HEK293 (cell line): ENCODE measurements around the gene CD244.

ENCODE experiments used
- IKZF3 ChIP-seq: fragments of 450-650 bp; IDR thresholded peaks from 2 replicates; pipeline ENCODE4 v1.5.0; 2018; ENCODE audit warnings: missing biosample characterization, mild to moderate bottlenecking, missing genetic modification characterization, moderate library complexity
- SP3 ChIP-seq: fragments of 450-650 bp; formaldehyde crosslinking; IDR thresholded peaks from 2 replicates; pipeline ENCODE4 v1.5.1; 2016; ENCODE audit warnings: missing biosample characterization, missing genetic modification characterization
- ZBTB7A ChIP-seq: fragments of 450-650 bp; formaldehyde crosslinking; IDR thresholded peaks from 2 replicates; pipeline ENCODE4 v1.5.1; 2016; ENCODE audit warnings: low read depth, missing biosample characterization, missing genetic modification characterization
- ZNF239 ChIP-seq: fragments of 450-650 bp; formaldehyde crosslinking; IDR thresholded peaks from 2 replicates; pipeline ENCODE4 v1.5.1; 2016; ENCODE audit warnings: missing biosample characterization, missing genetic modification characterization
- ZNF274 ChIP-seq, 2 experiments: fragments of 200-500 bp in 1 of 2; fragments of 450-650 bp in 1 of 2; sonication (Bioruptor generic) in 1 of 2; formaldehyde crosslinking in 1 of 2; IDR thresholded peaks; 2 replicates each; pipeline versions ENCODE4 v1.5.1 to v1.6.1; 2014 to 2016; ENCODE audit warnings: borderline replicate concordance in 1 of 2, inconsistent platforms in 1 of 2, low read length in 1 of 2, missing biosample characterization in 1 of 2, missing genetic modification characterization in 1 of 2
- ZNF48 ChIP-seq: fragments of 450-650 bp; formaldehyde crosslinking; IDR thresholded peaks from 2 replicates; pipeline ENCODE4 v1.5.1; 2016; ENCODE audit warnings: missing biosample characterization, missing genetic modification characterization
- ZNF837 ChIP-seq: fragments of 450-650 bp; formaldehyde crosslinking; IDR thresholded peaks from 2 replicates; pipeline ENCODE4 v1.5.1; 2016; ENCODE audit warnings: missing biosample characterization, missing genetic modification characterization
- TF ChIP-seq, protein P1 (sequence below): fragments of 450-650 bp; formaldehyde crosslinking; IDR thresholded peaks from 2 replicates; pipeline ENCODE4 v1.5.1; 2016; ENCODE audit warnings: missing biosample characterization, missing genetic modification characterization
- TF ChIP-seq, protein P2 (sequence below): fragments of 450-650 bp; formaldehyde crosslinking; IDR thresholded peaks from 2 replicates; pipeline ENCODE4 v1.5.1; 2016; ENCODE audit warnings: missing biosample characterization, missing genetic modification characterization

DNA sequence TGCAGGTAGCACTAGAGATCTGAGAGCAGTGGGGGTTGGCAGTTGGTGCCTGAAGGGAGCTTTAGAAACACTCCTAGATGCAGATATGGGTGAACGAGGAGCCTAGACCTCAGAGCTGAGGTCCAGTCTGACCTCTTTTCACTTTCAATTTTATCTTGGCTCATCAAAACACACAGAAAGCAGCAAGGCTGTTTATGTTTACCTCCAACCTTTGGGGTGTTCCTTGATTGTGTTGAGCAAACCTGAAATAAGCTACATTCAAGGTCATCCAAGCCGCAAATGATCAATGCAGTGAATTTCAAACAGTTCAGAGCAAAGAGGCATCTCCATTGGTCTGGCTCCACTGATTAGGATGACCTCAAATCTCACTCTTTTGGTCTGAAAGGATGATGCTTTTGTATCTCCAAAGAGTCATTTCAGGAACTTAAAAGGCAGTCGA, 65.4 kb downstream of the CD244 start:
- TF ChIP-seq SP3 (tag by site-specific recombination) (no peak), ZNF274 (IDR thresholded peaks at IDR 0.05; ENCODE audit: low read length) (no peak), ZNF274 (tag by site-specific recombination; IDR thresholded peaks at IDR 0.05; ENCODE audit: borderline replicate concordance) (no peak), ZNF48 (tag by site-specific recombination) (no peak), ZNF837 (tag by site-specific recombination) (no peak), IKZF3 (tag by site-specific recombination) (no peak), ZBTB7A (no peak), ZNF239 (no peak)
- TF ChIP-seq, protein P1, sequence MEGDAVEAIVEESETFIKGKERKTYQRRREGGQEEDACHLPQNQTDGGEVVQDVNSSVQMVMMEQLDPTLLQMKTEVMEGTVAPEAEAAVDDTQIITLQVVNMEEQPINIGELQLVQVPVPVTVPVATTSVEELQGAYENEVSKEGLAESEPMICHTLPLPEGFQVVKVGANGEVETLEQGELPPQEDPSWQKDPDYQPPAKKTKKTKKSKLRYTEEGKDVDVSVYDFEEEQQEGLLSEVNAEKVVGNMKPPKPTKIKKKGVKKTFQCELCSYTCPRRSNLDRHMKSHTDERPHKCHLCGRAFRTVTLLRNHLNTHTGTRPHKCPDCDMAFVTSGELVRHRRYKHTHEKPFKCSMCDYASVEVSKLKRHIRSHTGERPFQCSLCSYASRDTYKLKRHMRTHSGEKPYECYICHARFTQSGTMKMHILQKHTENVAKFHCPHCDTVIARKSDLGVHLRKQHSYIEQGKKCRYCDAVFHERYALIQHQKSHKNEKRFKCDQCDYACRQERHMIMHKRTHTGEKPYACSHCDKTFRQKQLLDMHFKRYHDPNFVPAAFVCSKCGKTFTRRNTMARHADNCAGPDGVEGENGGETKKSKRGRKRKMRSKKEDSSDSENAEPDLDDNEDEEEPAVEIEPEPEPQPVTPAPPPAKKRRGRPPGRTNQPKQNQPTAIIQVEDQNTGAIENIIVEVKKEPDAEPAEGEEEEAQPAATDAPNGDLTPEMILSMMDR = no peak
- TF ChIP-seq, protein P2, sequence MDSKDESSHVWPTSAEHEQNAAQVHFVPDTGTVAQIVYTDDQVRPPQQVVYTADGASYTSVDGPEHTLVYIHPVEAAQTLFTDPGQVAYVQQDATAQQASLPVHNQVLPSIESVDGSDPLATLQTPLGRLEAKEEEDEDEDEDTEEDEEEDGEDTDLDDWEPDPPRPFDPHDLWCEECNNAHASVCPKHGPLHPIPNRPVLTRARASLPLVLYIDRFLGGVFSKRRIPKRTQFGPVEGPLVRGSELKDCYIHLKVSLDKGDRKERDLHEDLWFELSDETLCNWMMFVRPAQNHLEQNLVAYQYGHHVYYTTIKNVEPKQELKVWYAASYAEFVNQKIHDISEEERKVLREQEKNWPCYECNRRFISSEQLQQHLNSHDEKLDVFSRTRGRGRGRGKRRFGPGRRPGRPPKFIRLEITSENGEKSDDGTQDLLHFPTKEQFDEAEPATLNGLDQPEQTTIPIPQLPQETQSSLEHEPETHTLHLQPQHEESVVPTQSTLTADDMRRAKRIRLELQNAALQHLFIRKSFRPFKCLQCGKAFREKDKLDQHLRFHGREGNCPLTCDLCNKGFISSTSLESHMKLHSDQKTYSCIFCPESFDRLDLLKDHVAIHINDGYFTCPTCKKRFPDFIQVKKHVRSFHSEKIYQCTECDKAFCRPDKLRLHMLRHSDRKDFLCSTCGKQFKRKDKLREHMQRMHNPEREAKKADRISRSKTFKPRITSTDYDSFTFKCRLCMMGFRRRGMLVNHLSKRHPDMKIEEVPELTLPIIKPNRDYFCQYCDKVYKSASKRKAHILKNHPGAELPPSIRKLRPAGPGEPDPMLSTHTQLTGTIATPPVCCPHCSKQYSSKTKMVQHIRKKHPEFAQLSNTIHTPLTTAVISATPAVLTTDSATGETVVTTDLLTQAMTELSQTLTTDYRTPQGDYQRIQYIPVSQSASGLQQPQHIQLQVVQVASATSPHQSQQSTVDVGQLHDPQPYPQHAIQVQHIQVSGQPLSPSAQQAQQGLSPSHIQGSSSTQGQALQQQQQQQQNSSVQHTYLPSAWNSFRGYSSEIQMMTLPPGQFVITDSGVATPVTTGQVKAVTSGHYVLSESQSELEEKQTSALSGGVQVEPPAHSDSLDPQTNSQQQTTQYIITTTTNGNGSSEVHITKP (tag by site-specific recombination) = no peak
